Progenitor cell of endocrine pancreas (in vitro differentiated cells): ENCODE results near the gene CYBB. TPM values are rescaled to one million over a fixed set of nuclear protein-coding genes. Genes with fewer than 3 reads are reported as not detected.
A peak's percentile ranks its signal among the peaks of the same experiment; 100 is the strongest.

ENCODE experiments used
- DNase-seq: peaks from one replicate; pipeline ENCODE4 v3.0.0; 2021; ENCODE audit warnings: low spot score; ENCODE audit not compliant: unreplicated experiment
- H3K27ac Mint-ChIP-seq: 2 replicates; pipeline ENCODE4 v1.8.0; 2021; ENCODE audit warnings: mild to moderate bottlenecking, moderate library complexity, mixed read lengths
- H3K27me3 Mint-ChIP-seq: 2 replicates; pipeline ENCODE4 v1.8.0; 2021; ENCODE audit warnings: mixed read lengths
- H3K36me3 Mint-ChIP-seq: 2 replicates; pipeline ENCODE4 v1.8.0; 2022; ENCODE audit warnings: mixed read lengths; ENCODE audit not compliant: insufficient read depth
- H3K4me1 Mint-ChIP-seq: 2 replicates; pipeline ENCODE4 v1.8.0; 2021; ENCODE audit warnings: low read depth, mixed read lengths
- H3K4me3 Mint-ChIP-seq: 2 replicates; pipeline ENCODE4 v1.8.0; 2021; ENCODE audit warnings: low read depth, mild to moderate bottlenecking, moderate library complexity, mixed read lengths
- H3K9me3 Mint-ChIP-seq: 2 replicates; pipeline ENCODE4 v1.8.0; 2021; ENCODE audit warnings: low read depth, mixed read lengths
- CTCF ChIP-seq: fragments of 200-600 bp; sonication (generic); IDR thresholded peaks from one replicate; pipeline ENCODE4 v1.5.0; 2021; ENCODE audit warnings: antibody characterized with exemption, mild to moderate bottlenecking; ENCODE audit not compliant: unreplicated experiment
- total RNA-seq: library from RNA; stranded (reverse); gene quantifications from 2 replicates; pipeline ENCODE4 v1.2.1, GENCODE V29; 2021

The CYBB gene
- total RNA-seq, 1 donor from 2014 or later: 0.41 TPM

GRCh38 chrX:37847733-37848197 is 67.9 kb downstream of the CYBB start:
- Mint-ChIP-seq H3K27me3 (no peaks in the 10 kb centered on the region), H3K27ac (peak overlapping the region; percentile 93), H3K36me3 (peaks cover 9% of the 10 kb centered on the region), H3K4me3 (peak overlapping the region; percentile 74), H3K4me1 (peaks cover 6% of the 10 kb centered on the region), H3K9me3 (peaks cover 21% of the 10 kb centered on the region)
- no peak for TF ChIP-seq CTCF
- DNase-seq: no peak

- H3K27me3 Mint-ChIP-seq: no peaks in the 10 kb centered on the region
- no peak overlapping the region for H3K27ac Mint-ChIP-seq
- no peak for TF ChIP-seq CTCF
- no peaks in the 10 kb centered on the region for H3K36me3 Mint-ChIP-seq
- H3K4me1 Mint-ChIP-seq: no peaks in the 10 kb centered on the region
- no peak for DNase-seq
- no peak overlapping the region for H3K4me3 Mint-ChIP-seq
- peaks cover 12% of the 10 kb centered on the region for H3K9me3 Mint-ChIP-seq
These were observed 74.3 kb downstream of the CYBB start for GRCh38 chrX:37854148-37854547.

GRCh38 chrX:37854748-37855147 is 74.9 kb downstream of the CYBB start:
- no peak for TF ChIP-seq CTCF
- DNase-seq: no peak
- no peaks in the 10 kb centered on the region for H3K36me3 Mint-ChIP-seq
- no peak overlapping the region for H3K27ac Mint-ChIP-seq
- H3K27me3 Mint-ChIP-seq: no peaks in the 10 kb centered on the region
- no peak overlapping the region for H3K4me3 Mint-ChIP-seq
- H3K4me1 Mint-ChIP-seq: no peaks in the 10 kb centered on the region
- H3K9me3 Mint-ChIP-seq: peaks cover 10% of the 10 kb centered on the region

GRCh38 chrX:37860721-37861120 is 80.9 kb downstream of the CYBB start:
- H3K9me3 Mint-ChIP-seq: peaks cover 25% of the 10 kb centered on the region

GRCh38 chrX:37862851-37863250 is 83.0 kb downstream of the CYBB start:
- no peak for TF ChIP-seq CTCF
- Mint-ChIP-seq H3K27me3 (no peaks in the 10 kb centered on the region), H3K27ac (peak overlapping the region; percentile 86), H3K36me3 (peaks cover 5% of the 10 kb centered on the region), H3K9me3 (peaks cover 35% of the 10 kb centered on the region), H3K4me3 (no peak overlapping the region), H3K4me1 (peaks cover 29% of the 10 kb centered on the region)
- DNase-seq: no peak

More at GRCh38 chrX:37860721-37861120, 80.9 kb downstream of the CYBB start:
- H3K27me3 Mint-ChIP-seq: no peaks in the 10 kb centered on the region
- no peak for TF ChIP-seq CTCF
- H3K27ac Mint-ChIP-seq: peak overlapping the region; percentile 47
- H3K4me1 Mint-ChIP-seq: peaks cover 29% of the 10 kb centered on the region
- DNase-seq: no peak
- H3K36me3 Mint-ChIP-seq: peaks cover 2% of the 10 kb centered on the region
- H3K4me3 Mint-ChIP-seq: no peak overlapping the region

Other genes with a start within 250 kb of the CYBB start
- gene LANCL3, start 208.4 kb upstream of the CYBB start, total RNA-seq: 0.19 and 0.24 TPM in 2 replicates
- 1.1 and 1.2 TPM in 2 replicates for gene XK, start 94.3 kb upstream of the CYBB start, total RNA-seq
- 26.9 and 28.7 TPM in 2 replicates for gene DYNLT3, start 67.5 kb downstream of the CYBB start, total RNA-seq
- 8.8 and 9.7 TPM in 2 replicates for gene SYTL5, start 226.5 kb downstream of the CYBB start, total RNA-seq